Fibroblast of lung (primary cell): ENCODE data around the gene TEX29.

Experiments
- CTCF ChIP-seq, 2 donors: IDR thresholded peaks in 1 of 2; conservative IDR thresholded peaks in 1 of 2; 1 replicate in 1 of 2; 2 replicates in 1 of 2; pipeline ENCODE4 v1.5.1; 2011 to 2012; ENCODE audit warnings: low read length in 2 of 2, control low read depth in 1 of 2, inconsistent platforms in 1 of 2, low read depth in 1 of 2, mild to moderate bottlenecking in 1 of 2
- EZH2 ChIP-seq: IDR thresholded peaks from 2 replicates; pipeline ENCODE4 v1.5.1; 2012; ENCODE audit warnings: low read length, control low read depth, mild to moderate bottlenecking; ENCODE audit errors: missing control alignments

GRCh38 chr13:111286162-111286561, 34.3 kb upstream of the TEX29 start:
- TF ChIP-seq CTCF (conservative IDR thresholded peaks at IDR 0.05 in 1 of 2, IDR thresholded peaks at IDR 0.05 in 1 of 2; ENCODE audit: low read depth in 1 of 2, low read length in 2 of 2) (no peak), EZH2 (no peak)
